NCI-H2227 treated with DMSO at 0.1 percent for 48 hours (cell line): ENCODE results near the gene GPR17.

Source experiments
- DNase-seq: peaks from one replicate; lab custom pipeline; 2025; lab: John Stamatoyannopoulos, UW

GPR17 gene

GRCh38 chr2:127614731-127615130, 31.2 kb upstream of the GPR17 start:
- DNase-seq, result no peak

- no peak for DNase-seq
Observed at GRCh38 chr2:127615511-127616166, 30.3 kb upstream of the GPR17 start.

- DNase-seq, result no peak
Observed at GRCh38 chr2:127618551-127619202, 27.3 kb upstream of the GPR17 start.

GRCh38 chr2:127619203-127619590, 26.8 kb upstream of the GPR17 start:
- DNase-seq, result no peak

- no peak for DNase-seq
Observed at GRCh38 chr2:127619877-127620705, 25.9 kb upstream of the GPR17 start.

GRCh38 chr2:127620866-127621265, 25.1 kb upstream of the GPR17 start:
- DNase-seq, result no peak

DNA sequence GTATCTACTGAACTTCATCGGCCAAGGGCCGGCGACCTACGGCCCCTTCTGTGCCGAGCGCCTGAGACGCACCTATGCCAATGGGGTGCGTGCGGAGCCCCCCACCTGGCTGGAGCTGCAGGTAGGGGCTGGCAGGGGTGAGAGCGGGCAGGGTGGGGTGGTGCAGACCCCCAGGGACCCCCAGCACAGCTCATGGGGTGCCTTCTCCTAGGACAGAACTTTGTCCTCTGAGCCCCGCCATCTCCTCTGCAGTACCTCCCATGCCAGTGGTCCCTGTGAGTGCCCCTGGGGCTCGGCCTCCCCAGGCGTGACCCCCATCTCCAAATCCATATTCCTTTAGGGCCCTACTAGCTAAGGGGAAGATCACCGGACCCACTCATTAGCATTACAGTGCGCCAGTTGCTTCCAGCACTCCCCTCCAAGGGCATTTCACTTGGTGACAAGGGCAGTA, 23.9 kb upstream of the GPR17 start:
- no peak for DNase-seq

GRCh38 chr2:127622561-127623387, 23.2 kb upstream of the GPR17 start:
- no peak for DNase-seq

GRCh38 chr2:127623388-127624319, 22.3 kb upstream of the GPR17 start:
- no peak for DNase-seq

- DNase-seq, result no peak
Observed at GRCh38 chr2:127624320-127624755, 21.6 kb upstream of the GPR17 start.

DNA sequence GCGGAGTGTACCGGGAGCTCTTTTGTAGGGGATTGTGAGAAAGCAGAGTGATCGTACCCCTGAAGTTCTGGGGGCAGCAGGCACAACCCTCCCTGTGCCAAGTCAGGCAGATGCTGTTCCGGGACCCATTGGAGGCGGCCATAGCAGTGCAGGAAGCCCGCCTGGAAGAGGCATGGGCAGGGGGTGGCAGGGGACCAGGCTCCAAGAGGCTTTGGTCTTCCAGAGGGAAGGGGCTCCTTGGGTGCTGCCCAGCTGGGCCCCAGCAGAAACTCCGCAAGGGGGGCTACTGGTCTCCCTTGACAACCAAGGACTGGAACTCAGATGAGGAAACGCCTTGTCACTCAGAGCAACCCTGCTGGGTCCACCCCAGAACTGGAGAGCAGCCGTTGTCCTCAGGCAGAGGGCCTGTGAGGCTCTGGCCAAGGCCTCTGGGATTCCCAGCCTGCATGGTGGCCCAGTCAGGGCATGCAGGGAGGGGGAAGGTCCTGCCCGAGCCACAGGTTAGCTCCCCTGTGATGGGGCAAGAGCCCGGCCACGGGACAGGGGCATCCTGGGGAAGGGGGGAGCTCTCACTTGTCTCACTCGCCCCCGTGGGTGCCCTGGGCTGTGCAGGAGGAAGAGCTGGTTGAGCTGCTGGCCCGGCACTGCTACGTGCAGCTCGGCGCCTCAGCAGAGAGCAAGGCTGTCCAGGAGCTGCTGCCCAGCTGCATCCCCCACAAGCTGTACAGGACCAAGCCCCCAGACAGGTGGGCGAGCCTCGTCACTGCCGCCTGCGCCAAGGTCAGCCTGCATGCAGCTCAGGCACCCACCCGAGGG, 21.0 kb upstream of the GPR17 start:
- no peak for DNase-seq

DNA sequence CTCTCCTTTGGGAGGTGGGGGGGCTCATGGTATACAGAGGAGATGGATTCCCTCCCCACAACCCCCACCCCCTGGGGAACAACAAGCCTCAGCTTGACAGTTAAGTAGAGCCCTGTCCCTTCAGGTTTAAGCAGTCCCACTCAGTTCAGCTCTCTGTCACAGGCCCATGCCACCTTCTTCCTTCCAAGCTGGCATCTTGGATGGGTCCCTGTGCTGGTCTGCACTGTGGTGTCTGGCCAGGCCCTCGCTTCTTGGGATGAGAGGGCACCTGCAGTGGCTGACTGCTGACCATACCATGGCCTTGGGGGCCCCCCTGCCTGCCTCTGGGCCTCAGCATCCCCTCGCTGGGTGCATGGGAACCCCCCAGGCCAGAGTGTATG, 20.4 kb upstream of the GPR17 start:
- no peak for DNase-seq

DNA sequence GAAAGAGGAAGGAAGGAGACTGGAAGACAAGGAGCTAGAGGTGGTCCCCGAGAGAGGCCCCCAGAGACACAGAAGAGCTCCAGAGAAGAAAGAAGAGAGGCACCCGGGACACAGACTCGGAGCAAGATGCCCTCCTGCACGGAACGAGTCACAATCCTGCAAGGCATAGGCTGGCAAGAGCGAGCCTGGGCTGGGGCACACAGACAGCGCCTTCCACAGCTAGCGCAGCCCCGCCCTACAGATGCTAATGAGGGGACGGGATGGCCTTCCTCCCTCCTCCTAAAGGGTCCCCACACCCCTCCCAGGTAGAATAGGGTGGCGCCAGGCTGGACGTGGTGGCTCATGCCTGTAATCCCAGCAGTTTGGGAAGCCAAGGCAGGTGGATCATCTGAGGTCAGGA, 19.8 kb upstream of the GPR17 start:
- DNase-seq, result no peak

- no peak for DNase-seq
Observed at GRCh38 chr2:127626917-127627739, 18.8 kb upstream of the GPR17 start.

DNA sequence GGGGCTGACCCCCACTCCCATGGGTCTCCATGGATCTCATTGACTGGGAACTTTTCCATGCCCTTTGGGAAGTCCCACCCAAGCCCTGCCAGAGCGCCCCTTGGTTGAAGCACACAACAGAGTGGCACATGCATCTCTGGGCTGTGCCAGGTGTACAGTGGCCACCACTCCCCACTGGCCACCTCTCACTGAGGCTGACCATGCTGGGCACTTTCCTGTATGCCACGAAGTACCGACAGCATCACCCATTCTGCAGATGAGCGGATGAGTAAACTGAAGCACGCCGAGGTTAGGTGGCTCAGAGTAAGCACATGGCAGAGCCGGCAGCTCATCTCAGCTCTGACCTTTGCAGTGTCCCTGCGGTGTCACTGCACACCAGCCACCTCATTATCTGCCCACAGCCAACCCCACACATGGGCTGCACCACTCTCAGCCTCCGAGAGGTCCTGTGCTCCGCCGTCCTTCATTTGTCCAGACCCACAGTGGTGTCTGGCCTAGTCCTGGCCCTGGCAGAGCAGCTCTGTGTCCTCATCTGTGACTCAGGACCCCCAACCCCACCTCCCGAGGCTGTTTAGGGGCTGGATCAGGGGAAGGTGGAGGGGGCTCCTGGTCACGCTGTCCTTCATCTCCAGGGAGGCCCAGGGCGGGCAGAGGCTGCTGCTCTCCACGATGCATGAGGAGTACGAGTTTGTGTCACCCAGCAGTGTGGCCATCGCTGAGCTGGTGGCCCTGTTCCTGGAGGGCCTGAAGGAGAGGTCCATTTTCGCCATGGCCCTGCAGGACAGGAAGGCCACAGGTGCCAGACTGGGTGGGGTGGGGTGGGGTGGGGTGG, 18.0 kb upstream of the GPR17 start:
- no peak for DNase-seq

- no peak for DNase-seq
Observed at GRCh38 chr2:127628767-127629614, 17.0 kb upstream of the GPR17 start.

DNA sequence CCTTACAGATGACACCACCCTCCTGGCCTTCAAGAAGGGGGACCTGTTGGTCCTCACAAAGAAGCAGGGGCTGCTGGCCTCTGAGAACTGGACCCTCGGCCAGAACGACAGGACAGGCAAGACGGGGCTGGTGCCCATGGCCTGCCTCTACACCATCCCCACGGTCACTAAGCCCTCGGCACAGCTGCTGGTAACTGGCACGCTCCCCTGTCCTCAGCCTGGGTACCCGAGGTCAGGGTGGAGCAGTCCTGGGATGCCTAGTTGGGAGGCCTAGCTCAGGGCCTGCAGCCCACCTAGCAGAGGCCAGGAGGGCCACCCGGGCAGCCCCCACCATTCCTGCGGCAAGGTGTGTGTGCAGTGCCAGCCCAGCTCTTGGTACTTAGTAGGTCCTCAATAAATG, 16.3 kb upstream of the GPR17 start:
- DNase-seq, result no peak
